ENCODE measurements around the gene NRXN3.

NRXN3 gene

GRCh38 chr14:78398216-78398615, 228.0 kb downstream of the NRXN3 start:
- no peaks in the 10 kb centered on the region for H3K9me3 ChIP-seq (ENCODE audit: control insufficient read depth, low read length)
- H3K36me3 ChIP-seq (ENCODE audit: control insufficient read depth, insufficient read depth, low read length): no peaks in the 10 kb centered on the region
- H3K4me1 ChIP-seq (ENCODE audit: control insufficient read depth, insufficient read depth, low read length): no peaks in the 10 kb centered on the region

GRCh38 chr14:78399316-78399889, 229.2 kb downstream of the NRXN3 start:
- no peaks in the 10 kb centered on the region for H3K36me3 ChIP-seq (ENCODE audit: control insufficient read depth, insufficient read depth, low read length)
- H3K4me1 ChIP-seq (ENCODE audit: control insufficient read depth, insufficient read depth, low read length): no peaks in the 10 kb centered on the region
- no peak overlapping the region for H3K4me3 ChIP-seq (ENCODE audit: low read length)
- no peaks in the 10 kb centered on the region for H3K9me3 ChIP-seq (ENCODE audit: control insufficient read depth, low read length)
- no peak overlapping the region for H3K9ac ChIP-seq (ENCODE audit: low read length)
- H3K27me3 ChIP-seq (ENCODE audit: control insufficient read depth, insufficient read depth, low read length): no peaks in the 10 kb centered on the region

More at GRCh38 chr14:78398216-78398615, 228.0 kb downstream of the NRXN3 start:
- H3K9ac ChIP-seq (ENCODE audit: low read length): no peak overlapping the region
- H3K4me3 ChIP-seq (ENCODE audit: low read length): no peak overlapping the region
- no peaks in the 10 kb centered on the region for H3K27me3 ChIP-seq (ENCODE audit: control insufficient read depth, insufficient read depth, low read length)

- no peak overlapping the region for H3K4me3 ChIP-seq (ENCODE audit: low read length)
- H3K27me3 ChIP-seq (ENCODE audit: control insufficient read depth, insufficient read depth, low read length): no peaks in the 10 kb centered on the region
- no peaks in the 10 kb centered on the region for H3K36me3 ChIP-seq (ENCODE audit: control insufficient read depth, insufficient read depth, low read length)
- no peak overlapping the region for H3K9ac ChIP-seq (ENCODE audit: low read length)
- no peaks in the 10 kb centered on the region for H3K9me3 ChIP-seq (ENCODE audit: control insufficient read depth, low read length)
- no peaks in the 10 kb centered on the region for H3K4me1 ChIP-seq (ENCODE audit: control insufficient read depth, insufficient read depth, low read length)
Measured at GRCh38 chr14:78401866-78402265, 231.7 kb downstream of the NRXN3 start.

- H3K9me3 ChIP-seq (ENCODE audit: control insufficient read depth, low read length): no peaks in the 10 kb centered on the region
- H3K4me1 ChIP-seq (ENCODE audit: control insufficient read depth, insufficient read depth, low read length): no peaks in the 10 kb centered on the region
- no peak overlapping the region for H3K4me3 ChIP-seq (ENCODE audit: low read length)
- no peaks in the 10 kb centered on the region for H3K36me3 ChIP-seq (ENCODE audit: control insufficient read depth, insufficient read depth, low read length)
- no peak overlapping the region for H3K9ac ChIP-seq (ENCODE audit: low read length)
- no peaks in the 10 kb centered on the region for H3K27me3 ChIP-seq (ENCODE audit: control insufficient read depth, insufficient read depth, low read length)
Measured at GRCh38 chr14:78403278-78403815, 233.2 kb downstream of the NRXN3 start.

GRCh38 chr14:78405079-78405856, 235.1 kb downstream of the NRXN3 start:
- H3K9ac ChIP-seq (ENCODE audit: low read length): no peak overlapping the region
- no peak overlapping the region for H3K4me3 ChIP-seq (ENCODE audit: low read length)
- no peaks in the 10 kb centered on the region for H3K9me3 ChIP-seq (ENCODE audit: control insufficient read depth, low read length)
- no peaks in the 10 kb centered on the region for H3K4me1 ChIP-seq (ENCODE audit: control insufficient read depth, insufficient read depth, low read length)
- no peaks in the 10 kb centered on the region for H3K27me3 ChIP-seq (ENCODE audit: control insufficient read depth, insufficient read depth, low read length)
- no peaks in the 10 kb centered on the region for H3K36me3 ChIP-seq (ENCODE audit: control insufficient read depth, insufficient read depth, low read length)

GRCh38 chr14:78412475-78412874, 242.3 kb downstream of the NRXN3 start:
- no peaks in the 10 kb centered on the region for H3K4me1 ChIP-seq (ENCODE audit: control insufficient read depth, insufficient read depth, low read length)
- H3K36me3 ChIP-seq (ENCODE audit: control insufficient read depth, insufficient read depth, low read length): no peaks in the 10 kb centered on the region
- no peaks in the 10 kb centered on the region for H3K9me3 ChIP-seq (ENCODE audit: control insufficient read depth, low read length)
- H3K27me3 ChIP-seq (ENCODE audit: control insufficient read depth, insufficient read depth, low read length): no peaks in the 10 kb centered on the region
- H3K9ac ChIP-seq (ENCODE audit: low read length): no peak overlapping the region
- H3K4me3 ChIP-seq (ENCODE audit: low read length): no peak overlapping the region

GRCh38 chr14:78414172-78414571, 244.0 kb downstream of the NRXN3 start:
- Histone ChIP-seq H3K36me3 (ENCODE audit: control insufficient read depth, insufficient read depth, low read length) (no peaks in the 10 kb centered on the region), H3K4me3 (ENCODE audit: low read length) (no peak overlapping the region), H3K4me1 (ENCODE audit: control insufficient read depth, insufficient read depth, low read length) (no peaks in the 10 kb centered on the region), H3K9ac (ENCODE audit: low read length) (no peak overlapping the region), H3K27me3 (ENCODE audit: control insufficient read depth, insufficient read depth, low read length) (no peaks in the 10 kb centered on the region), H3K9me3 (ENCODE audit: control insufficient read depth, low read length) (no peaks in the 10 kb centered on the region)

- H3K9ac ChIP-seq (ENCODE audit: low read length): no peak overlapping the region
- no peak overlapping the region for H3K4me3 ChIP-seq (ENCODE audit: low read length)
- H3K36me3 ChIP-seq (ENCODE audit: control insufficient read depth, insufficient read depth, low read length): no peaks in the 10 kb centered on the region
- no peaks in the 10 kb centered on the region for H3K9me3 ChIP-seq (ENCODE audit: control insufficient read depth, low read length)
- H3K4me1 ChIP-seq (ENCODE audit: control insufficient read depth, insufficient read depth, low read length): no peaks in the 10 kb centered on the region
- no peaks in the 10 kb centered on the region for H3K27me3 ChIP-seq (ENCODE audit: control insufficient read depth, insufficient read depth, low read length)
Measured at GRCh38 chr14:78417532-78417931, 247.4 kb downstream of the NRXN3 start.

- H3K4me3 ChIP-seq (ENCODE audit: low read length): no peak overlapping the region
- no peaks in the 10 kb centered on the region for H3K9me3 ChIP-seq (ENCODE audit: control insufficient read depth, low read length)
- no peaks in the 10 kb centered on the region for H3K27me3 ChIP-seq (ENCODE audit: control insufficient read depth, insufficient read depth, low read length)
- no peak overlapping the region for H3K9ac ChIP-seq (ENCODE audit: low read length)
- H3K36me3 ChIP-seq (ENCODE audit: control insufficient read depth, insufficient read depth, low read length): no peaks in the 10 kb centered on the region
- H3K4me1 ChIP-seq (ENCODE audit: control insufficient read depth, insufficient read depth, low read length): no peaks in the 10 kb centered on the region
Measured at GRCh38 chr14:78424311-78424710, 254.1 kb downstream of the NRXN3 start.

GRCh38 chr14:78425330-78425729, 255.2 kb downstream of the NRXN3 start:
- H3K4me1 ChIP-seq (ENCODE audit: control insufficient read depth, insufficient read depth, low read length): no peaks in the 10 kb centered on the region
- no peaks in the 10 kb centered on the region for H3K9me3 ChIP-seq (ENCODE audit: control insufficient read depth, low read length)

GRCh38 chr14:78425782-78426181, 255.6 kb downstream of the NRXN3 start:
- no peak overlapping the region for H3K4me3 ChIP-seq (ENCODE audit: low read length)
- H3K4me1 ChIP-seq (ENCODE audit: control insufficient read depth, insufficient read depth, low read length): no peaks in the 10 kb centered on the region
- H3K27me3 ChIP-seq (ENCODE audit: control insufficient read depth, insufficient read depth, low read length): no peaks in the 10 kb centered on the region
- H3K36me3 ChIP-seq (ENCODE audit: control insufficient read depth, insufficient read depth, low read length): no peaks in the 10 kb centered on the region
- no peaks in the 10 kb centered on the region for H3K9me3 ChIP-seq (ENCODE audit: control insufficient read depth, low read length)
- H3K9ac ChIP-seq (ENCODE audit: low read length): no peak overlapping the region

More at GRCh38 chr14:78425330-78425729, 255.2 kb downstream of the NRXN3 start:
- H3K36me3 ChIP-seq (ENCODE audit: control insufficient read depth, insufficient read depth, low read length): no peaks in the 10 kb centered on the region
- no peak overlapping the region for H3K4me3 ChIP-seq (ENCODE audit: low read length)
- H3K27me3 ChIP-seq (ENCODE audit: control insufficient read depth, insufficient read depth, low read length): no peaks in the 10 kb centered on the region
- H3K9ac ChIP-seq (ENCODE audit: low read length): no peak overlapping the region

- Histone ChIP-seq H3K4me1 (ENCODE audit: control insufficient read depth, insufficient read depth, low read length) (no peaks in the 10 kb centered on the region), H3K27me3 (ENCODE audit: control insufficient read depth, insufficient read depth, low read length) (no peaks in the 10 kb centered on the region), H3K9me3 (ENCODE audit: control insufficient read depth, low read length) (no peaks in the 10 kb centered on the region)
Measured at GRCh38 chr14:78432046-78432445, 261.9 kb downstream of the NRXN3 start.

More at GRCh38 chr14:78432046-78432445, 261.9 kb downstream of the NRXN3 start:
- H3K9ac ChIP-seq (ENCODE audit: low read length): no peak overlapping the region
- no peaks in the 10 kb centered on the region for H3K36me3 ChIP-seq (ENCODE audit: control insufficient read depth, insufficient read depth, low read length)
- H3K4me3 ChIP-seq (ENCODE audit: low read length): no peak overlapping the region

Measured in mucosa of stomach (tissue), 1 donor.